Embryonic facial prominence (tissue), 1 donor: ENCODE measurements around the gene ZBTB4.

Experiments used
- DNase-seq: peaks from one replicate; pipeline ENCODE4 v3.0.0-alpha.2; 2016; ENCODE audit errors: extremely low spot score

Gene ZBTB4

GRCh38 chr17:7468804-7469389, 10.5 kb downstream of the ZBTB4 start:
- no peak for DNase-seq

- DNase-seq: no peak
Observed at GRCh38 chr17:7468290-7468689, 11.1 kb downstream of the ZBTB4 start.

- no peak for DNase-seq
Observed at GRCh38 chr17:7467498-7467897, 11.9 kb downstream of the ZBTB4 start.

- no peak for DNase-seq
Observed at GRCh38 chr17:7466639-7467341, 12.6 kb downstream of the ZBTB4 start.

GRCh38 chr17:7466318-7466638, 13.2 kb downstream of the ZBTB4 start:
- no peak for DNase-seq

- DNase-seq: no peak
Observed at GRCh38 chr17:7465597-7466275, 13.7 kb downstream of the ZBTB4 start.

GRCh38 chr17:7464081-7464480, 15.3 kb downstream of the ZBTB4 start:
- no peak for DNase-seq

- DNase-seq: no peak
Observed at GRCh38 chr17:7463372-7463846, 16.0 kb downstream of the ZBTB4 start.

GRCh38 chr17:7462474-7463371, 16.7 kb downstream of the ZBTB4 start:
- DNase-seq: no peak

GRCh38 chr17:7460850-7461660, 18.4 kb downstream of the ZBTB4 start:
- no peak for DNase-seq

- no peak for DNase-seq
Observed at GRCh38 chr17:7459961-7460545, 19.4 kb downstream of the ZBTB4 start.

GRCh38 chr17:7448461-7448860, 31.0 kb downstream of the ZBTB4 start:
- DNase-seq: no peak

GRCh38 chr17:7445619-7445968, 33.8 kb downstream of the ZBTB4 start:
- DNase-seq: no peak

- DNase-seq: no peak
Observed at GRCh38 chr17:7444682-7445618, 34.5 kb downstream of the ZBTB4 start, which contains the start of gene CHRNB1. CHRNB1 (plus strand) TSS chr17:7445061; CDS start chr17:7445128, 67 bp downstream.

- DNase-seq: no peak
Observed at GRCh38 chr17:7443499-7444485, 35.6 kb downstream of the ZBTB4 start.

- DNase-seq: no peak
Observed at GRCh38 chr17:7442142-7442541, 37.3 kb downstream of the ZBTB4 start.

- DNase-seq: no peak
Observed at GRCh38 chr17:7441266-7441665, 38.2 kb downstream of the ZBTB4 start.

GRCh38 chr17:7440834-7441195, 38.6 kb downstream of the ZBTB4 start:
- DNase-seq: peak; percentile 46
